SK-N-SH (cell line): Measurements from ENCODE around the gene KSR2. TPM values are rescaled to one million over a fixed set of nuclear protein-coding genes. Genes with fewer than 3 reads are reported as not detected.

Source experiments
- CTCF ChIA-PET: fragments of 300-600, 350-600 bp; formaldehyde crosslinking; extraction: SDS; loops from one replicate; lab custom pipeline; 2021; lab: Yijun Ruan, JAX
- POLR2A ChIA-PET: fragments of 350-600 bp; sonication (Branson Sonifier 250); formaldehyde crosslinking; extraction: SDS; loops from one replicate; lab custom pipeline; 2020; ENCODE audit warnings: antibody characterized with exemption, inconsistent platforms; lab: Yijun Ruan, JAX
- DNase-seq: peaks from one replicate; pipeline ENCODE4 v3.0.0; 2012
- H2AFZ ChIP-seq: fragments of 200-600 bp; sonication (generic); 2 replicates; pipeline ENCODE4 v1.8.1; 2016; ENCODE audit warnings: antibody characterized with exemption, mild to moderate bottlenecking, low read depth
- H3F3A ChIP-seq: fragments of 200-600 bp; sonication (generic); replicated peaks from 2 replicates; pipeline ENCODE3; 2016; ENCODE audit warnings: antibody characterized with exemption, mild to moderate bottlenecking; ENCODE audit not compliant: insufficient read depth
- H3K27ac ChIP-seq, 2 experiments: fragments of 200-500 bp in 1 of 2; fragments of 200-600 bp in 1 of 2; sonication (Bioruptor generic) in 1 of 2; sonication (generic), shearing (Covaris generic) in 1 of 2; 2 replicates each; pipeline versions ENCODE4 v1.5.1 to v1.6.1; 2014 to 2016; ENCODE audit warnings: low read depth in 2 of 2, inconsistent platforms in 1 of 2, low read length in 1 of 2, mild to moderate bottlenecking in 1 of 2, mixed read lengths in 1 of 2
- H3K27me3 ChIP-seq: fragments of 200-600 bp; sonication (generic), shearing (Covaris generic); 2 replicates; pipeline ENCODE4 v1.6.1; 2016; ENCODE audit warnings: mixed run types; ENCODE audit not compliant: insufficient read depth
- H3K36me3 ChIP-seq, 2 experiments: fragments of 200-500 bp in 1 of 2; fragments of 200-600 bp in 1 of 2; sonication (Bioruptor generic) in 1 of 2; sonication (generic) in 1 of 2; replicated peaks in 1 of 2; 2 replicates each; pipeline versions ENCODE3 to v1.5.1; 2014 to 2016; ENCODE audit warnings: low read length in 1 of 2, mild to moderate bottlenecking in 1 of 2; ENCODE audit not compliant: insufficient read depth in 2 of 2, control insufficient read depth in 1 of 2
- H3K4me1 ChIP-seq, 2 experiments: fragments of 200-500 bp in 1 of 2; fragments of 200-600 bp in 1 of 2; sonication (Bioruptor generic) in 1 of 2; sonication (generic), shearing (Covaris generic) in 1 of 2; 2 replicates each; pipeline versions ENCODE4 v1.5.1 to v1.6.1; 2014 to 2016; ENCODE audit warnings: low read depth in 1 of 2, low read length in 1 of 2, mixed run types in 1 of 2; ENCODE audit not compliant: insufficient read depth in 2 of 2, control insufficient read depth in 1 of 2
- H3K4me2 ChIP-seq: fragments of 200-600 bp; sonication (generic), shearing (Covaris generic); 2 replicates; pipeline ENCODE4 v1.6.1; 2017; ENCODE audit warnings: mixed run types
- H3K4me3 ChIP-seq, 2 experiments: fragments of 200-500 bp in 1 of 2; fragments of 200-600 bp in 1 of 2; sonication (Bioruptor generic) in 1 of 2; sonication (generic), shearing (Covaris generic) in 1 of 2; 2 replicates each; pipeline versions ENCODE4 v1.5.1 to v1.8.1; 2014 to 2016; ENCODE audit warnings: low read depth in 2 of 2, inconsistent platforms in 1 of 2, low read length in 1 of 2, mild to moderate bottlenecking in 1 of 2, mixed read lengths in 1 of 2, moderate library complexity in 1 of 2
- H3K79me2 ChIP-seq: fragments of 200-600 bp; sonication (generic); 2 replicates; pipeline ENCODE4 v1.8.1; 2017; ENCODE audit warnings: mild to moderate bottlenecking; ENCODE audit not compliant: insufficient read depth
- H3K9ac ChIP-seq: fragments of 200-600 bp; sonication (generic); 2 replicates; pipeline ENCODE4 v1.6.1; 2017; ENCODE audit warnings: mixed run types
- H3K9me2 ChIP-seq: fragments of 200-600 bp; sonication (generic); 2 replicates; pipeline ENCODE4 v1.6.1; 2017; ENCODE audit warnings: mixed run types
- H3K9me3 ChIP-seq: fragments of 200-600 bp; sonication (generic); 2 replicates; pipeline ENCODE4 v1.6.1; 2017; ENCODE audit warnings: mixed run types, mild to moderate bottlenecking, moderate library complexity
- H4K20me1 ChIP-seq: fragments of 200-600 bp; sonication (generic); 2 replicates; pipeline ENCODE4 v1.6.1; 2017; ENCODE audit warnings: mild to moderate bottlenecking, mixed run types; ENCODE audit not compliant: insufficient read depth
- CTCF ChIP-seq: fragments of 200-600 bp; sonication (generic); IDR thresholded peaks from 2 replicates; pipeline ENCODE4 v1.6.1; 2017; ENCODE audit warnings: antibody characterized with exemption, mild to moderate bottlenecking, moderate library complexity
- FOSL2 ChIP-seq: IDR thresholded peaks from 2 replicates; pipeline ENCODE4 v1.4.0; 2012; ENCODE audit warnings: low read depth, mild to moderate bottlenecking, moderate library complexity, borderline replicate concordance
- FOXM1 ChIP-seq: IDR thresholded peaks from 2 replicates; pipeline ENCODE4 v1.4.0; 2012; ENCODE audit warnings: low read depth, mild to moderate bottlenecking
- GABPA ChIP-seq: IDR thresholded peaks from 2 replicates; pipeline ENCODE4 v1.4.0; 2012; ENCODE audit warnings: low read depth, mild to moderate bottlenecking
- GATA2 ChIP-seq: sonication (generic); formaldehyde crosslinking; IDR thresholded peaks from 2 replicates; pipeline ENCODE4 v1.5.0; 2020; ENCODE audit warnings: mild to moderate bottlenecking, missing genetic modification reagents
- IRF3 ChIP-seq: fragments of 150-350 bp; IDR thresholded peaks from 2 replicates; pipeline ENCODE4 v1.6.1; 2016; ENCODE audit warnings: mild to moderate bottlenecking, low read depth, low read length
- NFIC ChIP-seq: IDR thresholded peaks from 2 replicates; pipeline ENCODE4 v1.4.0; 2012; ENCODE audit warnings: borderline replicate concordance
- NRF1 ChIP-seq: IDR thresholded peaks from 2 replicates; pipeline ENCODE4 v1.6.1; 2012; ENCODE audit warnings: low read depth, mild to moderate bottlenecking, low read length
- RAD21 ChIP-seq: IDR thresholded peaks from 2 replicates; pipeline ENCODE4 v1.6.1; 2012; ENCODE audit warnings: mild to moderate bottlenecking, low read length
- REST ChIP-seq: IDR thresholded peaks from 2 replicates; pipeline ENCODE4 v1.6.1; 2012; ENCODE audit warnings: mild to moderate bottlenecking, low read depth, low read length, moderate library complexity
- RFX5 ChIP-seq: IDR thresholded peaks from 2 replicates; pipeline ENCODE4 v1.6.1; 2012; ENCODE audit warnings: mild to moderate bottlenecking, improper control_type of control experiment, low read length
- SIN3A ChIP-seq: IDR thresholded peaks from 2 replicates; pipeline ENCODE4 v1.6.1; 2012; ENCODE audit warnings: low read depth, mild to moderate bottlenecking, low read length, moderate library complexity, borderline replicate concordance
- TAF1 ChIP-seq: IDR thresholded peaks from 2 replicates; pipeline ENCODE4 v1.6.1; 2012; ENCODE audit warnings: low read depth, mild to moderate bottlenecking, low read length, moderate library complexity, borderline replicate concordance
- TCF12 ChIP-seq: IDR thresholded peaks from 2 replicates; pipeline ENCODE4 v1.4.0; 2012
- USF2 ChIP-seq: fragments of 150-350 bp; IDR thresholded peaks from 2 replicates; pipeline ENCODE4 v1.6.1; 2017; ENCODE audit warnings: antibody characterized with exemption, low read length, low read depth, borderline replicate concordance
- YY1 ChIP-seq: IDR thresholded peaks from 2 replicates; pipeline ENCODE4 v1.4.0; 2012; ENCODE audit warnings: low read depth, mild to moderate bottlenecking
- WGBS: methylation state at CpG from one replicate; pipeline ENCODE4 v1.1.6; 2017; ENCODE audit warnings: low lambda C conversion rate; 5-methylcytosine and 5-hydroxymethylcytosine counted together
- polyA plus RNA-seq, 3 experiments: library from polyadenylated mRNA; depleted of rRNA; stranded (reverse); fragments of >200 nt; gene quantifications; 2 replicates each; pipeline ENCODE4 v1.2.3, GENCODE V29; 2012

Gene KSR2
- polyA plus RNA-seq, 1 of the 3 experiments (the other 2 are of a cell fraction) = 0.12 TPM

GRCh38 chr12:117514016-117514415 lies 454.8 kb downstream of the KSR2 start:
- Histone ChIP-seq H3K79me2 (no peaks in the 10 kb centered on the region), H3K9me2 (no peaks in the 10 kb centered on the region), H2AFZ (no peak overlapping the region), H3K27me3 (no peaks in the 10 kb centered on the region), H3F3A (no peaks in the 10 kb centered on the region), H3K4me2 (no peak overlapping the region), H3K36me3 (no peaks in the 10 kb centered on the region), H3K9me3 (no peaks in the 10 kb centered on the region), H4K20me1 (no peaks in the 10 kb centered on the region), H3K4me1 (peaks cover 0 to 5% of the 10 kb centered on the region in 2 experiments; a peak in 1 of 4 replicates), H3K9ac (no peak overlapping the region), H3K27ac (no peak overlapping the region), H3K4me3 (no peak overlapping the region)
- 45% methylated on average over 5 of the region's 5 CpGs for WGBS
- CTCF ChIA-PET = interaction anchor here (2.3 kb wide), 1 partner anchor 10 kb away, joined by 10 read pairs; no protein-coding TSS in a partner anchor
- DNase-seq = no peak
- POLR2A ChIA-PET = interaction anchor here (0.6 kb wide), 1 partner anchor 11 kb away, joined by 3 read pairs; no protein-coding TSS in a partner anchor
- TF ChIP-seq FOXM1 (no peak), FOSL2 (no peak), IRF3 (no peak), RFX5 (no peak)

GRCh38 chr12:117513353-117513752 lies 455.4 kb downstream of the KSR2 start:
- H3K9me3 ChIP-seq = no peaks in the 10 kb centered on the region
- H3K79me2 ChIP-seq = no peaks in the 10 kb centered on the region
- no peak overlapping the region for H3K27ac ChIP-seq
- DNase-seq = no peak
- no peak overlapping the region for H3K4me2 ChIP-seq
- H3K27me3 ChIP-seq = no peaks in the 10 kb centered on the region
- peaks cover 0 to 5% of the 10 kb centered on the region in 2 experiments; a peak in 1 of 4 replicates for H3K4me1 ChIP-seq
- H3K4me3 ChIP-seq = no peak overlapping the region
- no peak overlapping the region for H3K9ac ChIP-seq
- no peaks in the 10 kb centered on the region for H3K36me3 ChIP-seq
- ChIA-PET CTCF (interaction anchor here (2.3 kb wide), 1 partner anchor 11 kb away, joined by 10 read pairs; no protein-coding TSS in a partner anchor), POLR2A (no interaction called here)
- H4K20me1 ChIP-seq = no peaks in the 10 kb centered on the region
- H3F3A ChIP-seq = no peaks in the 10 kb centered on the region
- no peak overlapping the region for H2AFZ ChIP-seq
- no peaks in the 10 kb centered on the region for H3K9me2 ChIP-seq
- 45% methylated on average over 4 of the region's 4 CpGs for WGBS
- TF ChIP-seq RAD21 = no peak
- no peak for TF ChIP-seq CTCF
- TF ChIP-seq NFIC = no peak
- TF ChIP-seq REST = no peak
- no peak for TF ChIP-seq GATA2
- TF ChIP-seq GABPA = no peak
- no peak for TF ChIP-seq NRF1
- TF ChIP-seq YY1 = no peak
- no peak for TF ChIP-seq SIN3A
- TF ChIP-seq TCF12 = no peak
- TF ChIP-seq TAF1 = no peak
- TF ChIP-seq USF2 = no peak
